SH-SY5Y (cell line): Measurements from ENCODE around the gene TGM6.

Experiments
- GATA2 ChIP-seq: IDR thresholded peaks from 2 replicates; pipeline ENCODE4 v1.6.1; 2011; ENCODE audit warnings: mild to moderate bottlenecking, low read depth, low read length
- GATA3 ChIP-seq: IDR thresholded peaks from 2 replicates; pipeline ENCODE4 v1.6.1; 2011; ENCODE audit warnings: low read depth, mild to moderate bottlenecking, low read length, moderate library complexity

TGM6 gene

GRCh38 chr20:2380601-2381000, at the start of gene TGM6:
Gene TGM6, plus strand, starts transcription at chr20:2380901. Its CDS starts 68 bp downstream, at chr20:2380969.
- no peak for TF ChIP-seq GATA3
- TF ChIP-seq GATA2 = no peak

GRCh38 chr20:2331106-2331505, 49.6 kb upstream of the TGM6 start:
- TF ChIP-seq GATA3 = no peak

GRCh38 chr20:2331901-2332565, 48.7 kb upstream of the TGM6 start:
- TF ChIP-seq GATA3 (no peak), GATA2 (no peak)

- no peak for TF ChIP-seq GATA3
- no peak for TF ChIP-seq GATA2
These were observed 48.0 kb upstream of the TGM6 start for GRCh38 chr20:2332711-2333110.

GRCh38 chr20:2333821-2334220, 46.9 kb upstream of the TGM6 start:
- TF ChIP-seq GATA2 (no peak), GATA3 (no peak)

- TF ChIP-seq GATA3 (no peak), GATA2 (no peak)
These were observed 45.4 kb upstream of the TGM6 start for GRCh38 chr20:2335096-2335870.

- no peak for TF ChIP-seq GATA3
- no peak for TF ChIP-seq GATA2
These were observed 44.2 kb upstream of the TGM6 start for GRCh38 chr20:2336471-2336870.

- TF ChIP-seq GATA3 = no peak
- TF ChIP-seq GATA2 = no peak
These were observed 43.6 kb upstream of the TGM6 start for GRCh38 chr20:2337142-2337541.

- TF ChIP-seq GATA2 = no peak
- no peak for TF ChIP-seq GATA3
These were observed 42.2 kb upstream of the TGM6 start for GRCh38 chr20:2338411-2339066.

- TF ChIP-seq GATA2 (no peak), GATA3 (no peak)
These were observed 40.6 kb upstream of the TGM6 start for GRCh38 chr20:2340136-2340535.

- TF ChIP-seq GATA2 = no peak
- TF ChIP-seq GATA3 = no peak
These were observed 39.9 kb upstream of the TGM6 start for GRCh38 chr20:2340823-2341222.

GRCh38 chr20:2341336-2341735, 39.4 kb upstream of the TGM6 start:
- TF ChIP-seq GATA3 (no peak), GATA2 (no peak)

- TF ChIP-seq GATA2 (no peak), GATA3 (no peak)
These were observed 38.5 kb upstream of the TGM6 start for GRCh38 chr20:2342243-2342642.

GRCh38 chr20:2346188-2346587, 34.5 kb upstream of the TGM6 start:
- TF ChIP-seq GATA2 (no peak), GATA3 (no peak)

GRCh38 chr20:2348336-2348735, 32.4 kb upstream of the TGM6 start:
- TF ChIP-seq GATA2 (no peak), GATA3 (no peak)

- peak; percentile 61 for TF ChIP-seq GATA2
- TF ChIP-seq GATA3 = no peak
These were observed 30.9 kb upstream of the TGM6 start for GRCh38 chr20:2349801-2350200.
